Measurements from ENCODE around the gene NCK2. TPM values are rescaled to one million over a fixed set of nuclear protein-coding genes. Genes with fewer than 3 reads are reported as not detected.

NCK2 gene
- total RNA-seq, 4 donors from 2014 or later = 59.8 to 130 (median 96.2) TPM

GRCh38 chr2:105796791-105797190 lies 52.1 kb downstream of the NCK2 start:
- Histone ChIP-seq H3K27ac (replicated peaks in 1 of 4) (peak overlapping the region in 3 of 4 donors; percentile 33 to 57 (median 40)), H3K4me3 (no peak overlapping the region), H3K9me3 (no peaks in the 10 kb centered on the region), H3K27me3 (no peaks in the 10 kb centered on the region), H3K36me3 (no peaks in the 10 kb centered on the region), H3K4me1 (peaks cover 55 to 83% (median 65%) of the 10 kb centered on the region in 4 donors)
- intact Hi-C loops (cut with DNase I) = no loop called here
- DNase-seq (ENCODE audit: extremely low spot score) = no peak
- TF ChIP-seq POLR2AphosphoS5 (IDR thresholded peaks at IDR 0.05) (no peak), CTCF (IDR thresholded peaks at IDR 0.05) (no peak), POLR2A (IDR thresholded peaks at IDR 0.05; ENCODE audit: low read depth) (no peak)

GRCh38 chr2:105797298-105797819 lies 52.6 kb downstream of the NCK2 start:
- DNase-seq (ENCODE audit: extremely low spot score) = no peak
- peaks cover 60 to 84% (median 69%) of the 10 kb centered on the region in 4 donors for H3K4me1 ChIP-seq
- H3K4me3 ChIP-seq = no peak overlapping the region
- intact Hi-C loops (cut with DNase I) = no loop called here
- peak overlapping the region; percentile 33 to 57 (median 47) for H3K27ac ChIP-seq (replicated peaks in 1 of 4)
- WGBS = 54% methylated on average over 7 of the region's 7 CpGs
- no peak for TF ChIP-seq EP300 (IDR thresholded peaks at IDR 0.05)
- TF ChIP-seq POLR2AphosphoS5 (IDR thresholded peaks at IDR 0.05) = peak in 1 of 2 donors; percentile 8
- no peaks in the 10 kb centered on the region for H3K27me3 ChIP-seq
- H3K9me3 ChIP-seq = no peaks in the 10 kb centered on the region
- H3K36me3 ChIP-seq = no peaks in the 10 kb centered on the region

- TF ChIP-seq CTCF (IDR thresholded peaks at IDR 0.05) (no peak), EP300 (IDR thresholded peaks at IDR 0.05) (no peak), POLR2A (IDR thresholded peaks at IDR 0.05; ENCODE audit: low read depth) (no peak), POLR2AphosphoS5 (IDR thresholded peaks at IDR 0.05) (no peak)
- peaks cover 67 to 89% (median 73%) of the 10 kb centered on the region in 4 donors for H3K4me1 ChIP-seq
- H3K9me3 ChIP-seq = no peaks in the 10 kb centered on the region
- intact Hi-C loops (cut with DNase I) = no loop called here
- no peak for DNase-seq (ENCODE audit: extremely low spot score)
- 49% methylated on average over 2 of the region's 2 CpGs for WGBS
- H3K36me3 ChIP-seq = no peaks in the 10 kb centered on the region
- H3K27ac ChIP-seq (replicated peaks in 1 of 4) = peak overlapping the region in 3 of 4 donors; percentile 33 to 57 (median 40)
- no peaks in the 10 kb centered on the region for H3K27me3 ChIP-seq
- no peak overlapping the region for H3K4me3 ChIP-seq
These were observed 53.9 kb downstream of the NCK2 start for GRCh38 chr2:105798595-105798994.

GRCh38 chr2:105800036-105800713 lies 55.5 kb downstream of the NCK2 start:
- TF ChIP-seq CTCF (IDR thresholded peaks at IDR 0.05) (no peak), POLR2A (IDR thresholded peaks at IDR 0.05; ENCODE audit: low read depth) (no peak), EP300 (IDR thresholded peaks at IDR 0.05) (no peak), POLR2AphosphoS5 (IDR thresholded peaks at IDR 0.05) (no peak)
- Histone ChIP-seq H3K27me3 (no peaks in the 10 kb centered on the region), H3K9me3 (no peaks in the 10 kb centered on the region), H3K36me3 (no peaks in the 10 kb centered on the region), H3K4me3 (no peak overlapping the region), H3K27ac (replicated peaks in 1 of 4) (no peak overlapping the region), H3K4me1 (peaks cover 70 to 98% (median 79%) of the 10 kb centered on the region in 4 donors)
- intact Hi-C loops (cut with DNase I) = no loop called here
- 84% methylated on average over 9 of the region's 9 CpGs for WGBS
- no peak for DNase-seq (ENCODE audit: extremely low spot score)

- WGBS = 74% methylated on average over 13 of the region's 13 CpGs
- Histone ChIP-seq H3K4me3 (no peak overlapping the region), H3K27ac (replicated peaks in 1 of 4) (no peak overlapping the region), H3K27me3 (no peaks in the 10 kb centered on the region), H3K36me3 (no peaks in the 10 kb centered on the region), H3K9me3 (no peaks in the 10 kb centered on the region), H3K4me1 (peaks cover 60 to 88% (median 70%) of the 10 kb centered on the region in 4 donors)
- intact Hi-C loops (cut with DNase I) = no loop called here
- TF ChIP-seq POLR2AphosphoS5 (IDR thresholded peaks at IDR 0.05) = no peak
- TF ChIP-seq EP300 (IDR thresholded peaks at IDR 0.05) = no peak
- TF ChIP-seq CTCF (IDR thresholded peaks at IDR 0.05) = no peak
- TF ChIP-seq POLR2A (IDR thresholded peaks at IDR 0.05; ENCODE audit: low read depth) = no peak
- no peak for DNase-seq (ENCODE audit: extremely low spot score)
These were observed 56.4 kb downstream of the NCK2 start for GRCh38 chr2:105800953-105801635.
